GM21381 (cell line): ENCODE results near the gene CLK2.

Source experiments
- ATAC-seq: cut with Tn5 transposase; IDR thresholded peaks from one replicate; pipeline ENCODE4 v1.9.1; 2021; ENCODE audit warnings: mild to moderate bottlenecking, moderate library complexity; ENCODE audit not compliant: unreplicated experiment

Gene CLK2

DNA sequence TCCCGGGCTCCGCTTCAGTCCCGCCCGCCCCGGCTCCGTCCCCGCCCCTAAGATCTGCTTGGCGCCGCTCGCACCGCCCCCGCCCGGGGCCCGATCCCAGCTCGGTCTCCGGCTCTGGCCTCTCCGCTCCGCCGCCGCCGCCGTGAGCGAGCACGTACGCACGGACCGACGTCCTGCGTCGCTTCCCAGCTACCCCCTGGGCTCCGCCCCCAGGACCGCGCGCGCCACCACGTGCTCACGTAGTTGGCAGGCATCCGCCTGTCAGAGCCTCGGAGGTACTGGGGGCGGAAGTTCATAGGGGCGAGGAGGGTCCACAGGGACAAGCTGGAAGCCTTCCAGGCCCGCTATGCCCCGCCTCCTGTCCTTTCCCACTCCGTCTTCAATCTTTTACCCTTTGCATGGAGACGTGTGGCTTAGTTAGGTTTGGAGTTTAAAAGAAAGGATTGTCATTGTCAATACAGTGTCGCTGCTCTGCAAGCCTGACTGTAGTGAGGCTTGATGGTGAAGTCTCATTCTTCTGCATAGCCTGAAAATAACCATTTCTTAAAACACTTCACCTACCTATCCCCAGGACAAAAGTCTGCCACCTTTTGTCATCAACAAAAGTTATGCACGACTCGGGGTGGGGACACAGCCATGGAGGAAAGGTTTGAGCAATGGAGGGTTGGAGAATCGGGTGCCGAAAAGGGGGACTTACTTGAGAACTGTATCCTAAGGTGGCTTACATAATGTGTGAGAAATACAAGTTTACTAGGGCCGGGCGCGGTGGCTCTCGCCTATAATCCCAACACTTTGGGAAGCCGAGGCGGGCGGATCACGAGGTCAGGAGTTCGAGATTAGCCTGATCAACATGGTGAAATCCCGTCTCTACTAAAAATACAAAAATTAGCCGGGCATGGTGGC is at the start of gene CLK2:
Gene CLK2, minus strand, starts transcription at position 162 of the 903 bp plus-strand sequence. CDS start 2,527 bp downstream, outside the sequence.
- ATAC-seq = peak; percentile 70

DNA sequence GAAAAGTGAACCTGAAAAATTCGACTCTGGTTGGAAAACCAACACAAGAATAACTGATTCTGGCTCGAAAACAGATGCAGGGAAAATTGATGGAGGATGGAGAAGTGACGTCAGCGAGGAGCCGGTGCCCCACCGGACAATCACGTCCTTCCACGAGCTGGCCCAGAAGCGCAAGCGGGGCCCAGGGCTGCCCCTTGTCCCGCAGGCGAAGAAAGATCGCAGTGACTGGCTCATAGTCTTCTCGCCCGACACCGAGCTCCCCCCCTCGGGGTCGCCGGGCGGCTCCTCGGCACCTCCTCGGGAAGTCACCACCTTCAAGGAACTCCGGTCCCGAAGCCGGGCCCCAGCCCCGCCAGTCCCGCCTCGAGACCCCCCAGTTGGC is 49.3 kb upstream of the CLK2 start:
- ATAC-seq = no peak

DNA sequence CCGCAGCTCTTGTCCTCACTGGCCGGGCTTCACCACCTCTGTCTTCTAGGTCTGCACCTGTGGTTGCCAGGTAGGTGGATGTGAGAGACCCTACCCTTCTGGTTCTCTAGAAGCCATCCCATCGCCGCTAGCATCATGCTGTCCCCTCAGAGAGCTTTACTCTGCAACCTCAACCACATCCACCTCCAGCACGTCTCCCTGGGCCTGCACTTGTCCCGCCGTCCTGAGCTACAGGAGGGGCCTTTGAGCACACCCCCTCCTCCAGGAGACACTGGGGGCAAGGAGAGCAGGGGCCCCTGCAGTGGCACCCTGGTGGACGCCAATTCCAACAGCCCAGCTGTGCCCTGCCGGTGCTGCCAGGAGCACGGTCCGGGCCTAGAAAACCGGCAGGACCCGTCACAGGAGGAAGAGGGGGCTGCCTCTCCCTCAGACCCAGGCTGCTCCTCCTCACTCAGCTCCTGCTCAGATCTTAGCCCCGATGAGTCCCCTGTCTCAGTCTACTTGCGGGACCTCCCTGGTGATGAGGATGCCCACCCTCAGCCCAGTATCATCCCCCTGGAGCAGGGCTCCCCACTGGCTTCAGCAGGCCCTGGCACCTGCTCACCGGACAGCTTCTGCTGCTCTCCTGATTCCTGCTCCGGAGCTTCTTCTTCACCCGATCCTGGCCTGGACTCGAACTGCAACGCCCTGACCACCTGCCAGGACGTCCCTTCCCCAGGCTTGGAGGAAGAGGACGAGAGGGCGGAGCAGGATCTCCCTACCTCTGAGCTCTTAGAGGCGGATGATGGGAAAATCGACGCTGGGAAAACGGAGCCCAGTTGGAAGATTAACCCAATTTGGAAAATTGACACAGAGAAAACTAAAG is 48.6 kb upstream of the CLK2 start:
- ATAC-seq = no peak

DNA sequence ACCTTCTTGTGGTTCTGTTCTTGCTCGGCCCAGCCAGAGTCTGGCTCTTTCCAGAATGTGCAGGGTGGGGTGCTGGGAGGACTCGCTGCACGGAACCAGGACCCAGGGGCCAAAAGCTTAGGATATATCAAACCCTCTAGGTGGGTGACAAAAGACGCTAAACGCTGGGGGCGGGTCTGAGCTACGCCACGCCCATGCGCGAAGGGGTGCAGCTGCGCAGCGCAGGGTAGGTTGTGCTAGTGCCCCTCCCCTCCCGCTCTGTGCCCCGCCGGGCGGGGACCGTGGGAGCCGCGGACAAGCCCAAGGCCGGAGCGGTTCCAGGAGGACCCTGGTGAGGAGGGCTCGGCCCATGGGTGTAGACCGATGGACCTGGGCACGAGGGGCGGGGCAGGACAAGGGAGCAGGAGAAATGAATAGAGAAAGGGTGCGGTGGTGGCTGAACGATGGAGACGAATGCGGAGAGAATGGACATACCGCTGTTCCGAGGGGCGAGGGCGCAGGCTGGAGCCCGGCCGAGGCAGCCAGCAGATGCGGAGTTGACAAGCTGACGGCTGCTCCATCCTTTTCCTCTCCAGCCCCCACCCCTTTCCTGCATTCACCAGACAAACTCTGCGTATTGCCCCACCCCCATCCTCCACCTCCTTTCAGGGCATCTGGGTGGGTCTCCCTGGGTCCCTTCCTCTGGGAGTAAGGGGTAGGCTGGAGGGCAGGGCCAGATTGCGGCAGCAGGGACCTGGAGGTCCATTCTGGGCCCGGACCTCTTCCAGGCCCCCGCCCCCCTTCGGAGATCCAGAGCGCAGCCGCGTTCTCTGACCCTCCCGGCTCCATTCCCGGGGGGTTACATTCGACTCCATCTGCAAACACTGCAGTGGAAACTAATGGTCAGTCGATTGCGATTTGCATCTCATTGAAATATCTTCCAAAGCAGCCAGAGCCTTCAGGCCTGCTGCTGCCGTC is 47.6 kb upstream of the CLK2 start, which contains the start of gene RUSC1:
Gene RUSC1, plus strand, starts transcription at position 234 of the 957 bp plus-strand sequence. CDS start 880 bp downstream, outside the sequence.
- no peak for ATAC-seq

DNA sequence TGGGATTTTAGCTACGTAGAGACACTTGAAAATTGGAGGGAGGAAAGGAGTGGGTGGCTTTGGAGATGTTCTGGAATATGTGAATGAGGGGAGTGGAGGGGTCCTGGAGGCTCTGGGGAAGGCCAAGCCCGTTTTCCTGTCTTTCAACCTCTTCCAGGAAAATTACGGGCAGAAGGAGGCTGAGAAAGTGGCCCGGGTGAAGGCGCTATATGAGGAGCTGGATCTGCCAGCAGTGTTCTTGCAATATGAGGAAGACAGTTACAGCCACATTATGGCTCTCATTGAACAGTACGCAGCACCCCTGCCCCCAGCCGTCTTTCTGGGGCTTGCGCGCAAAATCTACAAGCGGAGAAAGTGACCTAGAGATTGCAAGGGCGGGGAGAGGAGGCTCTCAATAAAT is 46.9 kb upstream of the CLK2 start:
- ATAC-seq = no peak

DNA sequence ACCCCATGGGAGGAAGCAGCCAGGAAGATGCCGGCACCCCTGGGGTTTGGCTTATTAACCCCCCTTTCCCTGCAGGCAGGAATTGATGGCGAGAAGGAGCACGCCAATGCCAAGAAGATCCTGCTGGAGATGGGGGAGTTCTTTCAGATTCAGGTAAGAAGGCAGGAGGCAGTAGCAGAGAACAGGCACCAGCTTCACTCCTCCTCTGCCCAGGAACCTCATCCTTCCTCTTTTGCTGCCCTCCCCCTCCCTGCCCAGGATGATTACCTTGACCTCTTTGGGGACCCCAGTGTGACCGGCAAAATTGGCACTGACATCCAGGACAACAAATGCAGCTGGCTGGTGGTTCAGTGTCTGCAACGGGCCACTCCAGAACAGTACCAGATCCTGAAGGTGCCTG is 46.2 kb upstream of the CLK2 start:
- no peak for ATAC-seq

DNA sequence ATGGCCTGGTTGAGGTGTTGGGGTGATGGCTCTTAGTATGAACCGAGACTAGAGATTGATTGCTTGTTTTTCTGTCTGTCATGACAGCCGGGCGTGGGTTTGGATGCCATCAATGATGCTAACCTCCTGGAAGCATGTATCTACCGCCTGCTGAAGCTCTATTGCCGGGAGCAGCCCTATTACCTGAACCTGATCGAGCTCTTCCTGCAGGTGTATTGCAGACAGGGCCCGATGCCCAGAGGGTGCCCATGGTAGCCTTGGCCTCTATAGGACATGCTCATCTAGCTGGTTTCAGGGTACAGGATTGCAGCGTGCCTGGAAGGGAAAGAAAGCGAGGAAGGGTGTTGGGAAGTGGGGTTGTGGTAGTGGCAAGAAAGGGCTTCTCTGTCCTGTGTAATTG is 44.8 kb upstream of the CLK2 start:
- no peak for ATAC-seq

DNA sequence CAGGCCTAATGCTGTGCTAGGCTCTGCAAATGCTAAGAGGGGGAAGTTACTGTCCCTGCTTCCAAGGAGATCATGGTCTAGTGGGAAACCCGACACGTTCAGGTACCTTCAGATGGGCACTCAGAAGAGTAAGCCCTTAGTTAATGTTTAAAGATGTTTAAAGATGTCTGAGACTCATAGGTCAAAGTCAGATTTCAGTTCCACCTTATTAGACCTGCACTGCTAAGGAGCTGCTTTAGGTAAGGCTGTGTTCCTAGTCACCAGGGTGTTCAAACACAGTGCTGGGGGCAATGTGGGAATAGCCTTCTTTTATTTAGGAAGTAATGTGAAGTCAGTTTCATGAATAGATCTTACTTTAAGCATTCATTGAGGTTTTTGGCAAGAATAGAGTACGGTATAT is 43.6 kb upstream of the CLK2 start:
- no peak for ATAC-seq

DNA sequence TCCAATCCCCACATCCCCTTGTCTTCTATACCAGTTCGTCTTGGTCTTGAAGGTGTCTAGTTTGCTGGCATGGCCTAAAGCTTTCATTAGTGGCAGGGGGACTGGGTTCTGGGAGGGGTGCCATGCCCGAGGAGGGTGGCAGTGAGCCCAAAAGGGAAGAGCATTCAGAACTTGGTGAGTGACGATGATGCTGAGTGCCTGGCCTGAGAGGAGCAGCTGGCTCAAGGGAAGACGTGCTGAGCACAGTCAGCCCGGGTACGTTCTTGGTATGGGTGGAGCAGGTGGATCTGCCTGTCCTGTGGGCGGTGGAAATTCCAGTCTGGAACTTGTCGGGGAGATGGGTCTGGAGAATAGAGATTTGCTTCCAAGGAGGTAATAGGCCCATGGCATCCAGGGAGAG is 40.0 kb upstream of the CLK2 start:
- ATAC-seq = no peak

DNA sequence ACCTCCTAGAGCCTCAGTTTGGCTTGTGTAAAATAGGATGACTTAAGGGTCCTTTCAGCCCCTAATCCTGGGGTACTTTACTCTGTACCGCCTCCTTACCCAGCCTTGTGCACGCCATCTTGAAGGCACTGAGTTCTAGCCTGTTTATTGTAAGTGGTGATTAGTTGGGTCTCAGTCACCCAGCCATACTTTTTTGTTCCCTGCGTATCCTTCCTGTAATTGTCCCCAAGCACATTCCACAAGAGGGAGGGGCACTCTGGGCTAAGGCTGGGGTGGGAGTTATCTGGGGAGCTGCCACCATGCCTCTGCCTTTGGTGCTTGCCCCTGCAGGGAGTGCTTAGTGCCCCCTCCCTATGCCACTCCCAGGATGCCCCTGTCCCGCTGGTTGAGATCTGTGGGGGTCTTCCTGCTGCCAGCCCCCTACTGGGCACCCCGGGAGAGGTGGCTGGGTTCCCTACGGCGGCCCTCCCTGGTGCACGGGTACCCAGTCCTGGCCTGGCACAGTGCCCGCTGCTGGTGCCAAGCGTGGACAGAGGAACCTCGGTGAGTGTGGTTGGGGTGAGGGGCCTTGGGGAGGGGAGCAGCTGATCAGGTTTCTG is 36.2 kb upstream of the CLK2 start:
- no peak for ATAC-seq

DNA sequence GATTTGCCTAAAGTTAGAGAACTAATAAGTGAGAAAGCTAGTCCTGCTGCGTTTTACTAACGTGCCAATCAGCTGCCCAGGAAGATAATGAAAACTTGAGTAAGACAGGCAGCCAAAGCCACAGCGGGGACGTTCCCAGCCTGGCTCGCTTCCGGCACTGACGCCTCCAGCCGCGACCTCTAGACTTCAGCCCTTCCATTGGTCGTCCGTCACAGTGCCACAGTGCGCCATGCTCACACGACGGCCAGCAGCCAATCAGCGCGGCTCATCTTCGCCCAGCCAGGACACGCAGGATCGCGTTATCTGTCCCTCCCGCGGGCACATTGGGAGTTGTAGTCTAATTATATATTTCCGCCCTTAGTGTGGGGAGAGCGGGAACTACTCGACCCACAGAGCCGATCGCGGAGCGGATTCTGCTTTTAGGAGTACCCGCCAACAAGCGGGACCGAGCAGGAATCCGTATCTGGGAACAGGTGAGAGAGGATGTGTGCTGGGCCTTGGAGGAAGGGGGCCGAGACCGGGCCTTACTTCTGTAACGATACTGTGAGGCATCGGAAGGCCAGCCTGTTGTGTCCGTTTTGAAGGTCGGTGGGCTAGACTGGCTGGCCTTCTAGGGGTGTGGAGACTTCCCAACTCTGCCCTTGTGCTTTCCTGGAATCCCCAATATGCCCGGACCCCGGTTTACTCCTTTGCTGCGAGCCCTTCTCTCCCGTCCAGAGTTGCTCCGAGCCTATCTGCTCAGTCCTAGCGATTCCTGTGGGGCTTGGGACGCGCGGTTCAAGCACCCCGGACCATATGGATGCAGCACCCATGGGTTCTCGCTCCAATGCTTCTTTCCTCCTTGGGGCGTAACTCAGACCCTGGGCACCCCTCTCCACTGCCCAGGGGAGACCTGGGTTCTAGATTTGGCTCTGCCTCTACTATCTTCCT is 35.5 kb upstream of the CLK2 start, which contains the start of gene FDPS:
Gene FDPS, plus strand, starts transcription at position 374 of the 930 bp plus-strand sequence. CDS start 924 bp downstream, outside the sequence.
- peak; percentile 89 for ATAC-seq

DNA sequence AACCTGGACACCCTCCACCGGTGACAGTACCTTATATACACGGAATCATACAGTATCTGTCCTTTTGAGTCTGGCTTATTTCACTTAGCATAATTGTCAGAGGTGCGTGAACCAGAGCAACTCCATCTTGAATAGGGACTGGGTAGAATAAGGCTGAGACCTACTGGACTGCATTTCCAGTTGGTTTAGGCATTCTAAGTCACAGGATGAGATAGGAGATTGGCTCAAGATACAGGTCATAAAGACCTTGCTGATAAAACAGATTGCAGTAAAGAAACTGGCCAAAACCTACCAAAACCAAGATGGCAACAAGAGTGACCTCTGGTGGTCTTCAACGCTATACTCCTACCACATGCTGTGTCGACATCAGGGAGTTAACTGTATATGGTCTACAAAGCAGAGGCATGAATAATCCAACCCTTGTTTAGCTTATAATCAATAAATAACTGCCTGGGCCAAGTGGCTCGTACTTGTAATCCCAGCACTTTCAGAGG is 34.0 kb upstream of the CLK2 start:
- ATAC-seq = no peak

DNA sequence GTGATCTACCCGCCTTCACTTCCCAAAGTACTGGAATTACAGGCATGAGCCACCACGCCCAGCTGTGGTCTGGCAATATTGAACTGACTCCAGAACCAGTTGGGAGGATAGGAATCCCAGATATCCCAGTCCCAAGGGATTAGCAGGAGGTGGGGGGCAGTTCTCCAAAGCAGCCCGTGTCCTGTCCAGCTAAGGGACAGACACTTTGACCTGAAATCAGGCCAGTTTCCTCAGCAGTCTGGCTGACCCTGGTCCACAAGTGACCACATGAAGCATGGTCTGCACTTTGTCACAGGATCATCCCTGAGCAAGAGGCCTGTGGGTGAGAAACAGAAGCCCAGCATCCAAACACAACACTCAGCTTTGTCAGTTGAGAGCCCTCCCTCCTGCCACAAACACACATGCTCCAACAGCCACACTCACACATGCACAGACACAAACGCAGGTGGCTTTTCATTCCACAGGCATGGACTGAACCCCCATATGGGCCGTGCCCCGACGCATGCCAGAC is 32.6 kb upstream of the CLK2 start:
- ATAC-seq = no peak

DNA sequence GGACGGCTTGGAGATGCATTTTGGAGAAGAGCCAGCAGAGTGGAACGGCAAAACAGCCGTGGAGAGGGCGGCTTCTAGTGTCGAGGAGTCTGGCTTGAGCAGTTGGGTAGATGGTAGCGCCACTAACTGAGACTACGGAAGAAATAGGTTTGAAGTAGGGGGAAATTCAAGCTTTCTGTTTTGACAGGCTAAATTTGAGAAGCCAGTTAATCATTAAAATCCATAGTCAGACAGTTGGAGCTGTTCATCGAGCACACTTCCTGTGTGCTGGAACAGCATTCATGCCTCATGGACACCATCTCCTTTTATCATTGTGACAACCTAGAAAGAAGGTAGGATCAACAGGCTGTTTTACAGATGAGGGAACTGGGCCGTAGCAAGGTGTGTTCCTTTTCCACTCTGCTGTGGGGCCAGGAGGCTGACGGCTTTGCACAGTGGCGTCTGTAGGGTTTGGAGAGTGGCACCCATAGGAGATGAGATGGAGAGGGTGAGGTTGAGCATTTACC is 31.3 kb upstream of the CLK2 start:
- no peak for ATAC-seq

DNA sequence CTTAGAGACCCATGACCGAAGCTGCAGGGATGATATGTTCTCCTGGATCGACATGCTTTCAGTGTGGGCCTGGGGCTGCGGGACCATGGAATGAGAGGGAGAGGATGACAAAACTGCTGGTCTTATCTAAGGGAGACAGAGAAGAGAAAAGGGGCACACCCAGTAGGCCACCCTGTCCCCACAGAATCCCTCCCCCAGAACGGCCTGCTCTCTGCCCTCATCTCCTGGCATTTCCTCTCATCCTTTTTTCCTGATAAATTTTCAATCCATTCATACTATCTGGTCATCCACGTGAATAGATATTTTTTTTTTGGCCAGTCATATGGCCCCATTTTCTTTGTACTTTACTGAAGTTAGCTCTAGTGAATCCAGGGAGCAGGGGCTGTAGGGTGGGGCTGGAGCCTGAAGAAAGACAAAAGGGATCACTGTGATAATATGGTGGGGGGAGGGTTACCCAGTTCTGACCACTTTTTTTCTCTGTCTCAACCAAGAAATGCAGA is 28.1 kb upstream of the CLK2 start, which contains the start of gene PKLR:
Gene PKLR, minus strand, starts transcription at position 97 of the 500 bp plus-strand sequence. Its CDS starts 43 bp downstream, at position 54.
- ATAC-seq = no peak

DNA sequence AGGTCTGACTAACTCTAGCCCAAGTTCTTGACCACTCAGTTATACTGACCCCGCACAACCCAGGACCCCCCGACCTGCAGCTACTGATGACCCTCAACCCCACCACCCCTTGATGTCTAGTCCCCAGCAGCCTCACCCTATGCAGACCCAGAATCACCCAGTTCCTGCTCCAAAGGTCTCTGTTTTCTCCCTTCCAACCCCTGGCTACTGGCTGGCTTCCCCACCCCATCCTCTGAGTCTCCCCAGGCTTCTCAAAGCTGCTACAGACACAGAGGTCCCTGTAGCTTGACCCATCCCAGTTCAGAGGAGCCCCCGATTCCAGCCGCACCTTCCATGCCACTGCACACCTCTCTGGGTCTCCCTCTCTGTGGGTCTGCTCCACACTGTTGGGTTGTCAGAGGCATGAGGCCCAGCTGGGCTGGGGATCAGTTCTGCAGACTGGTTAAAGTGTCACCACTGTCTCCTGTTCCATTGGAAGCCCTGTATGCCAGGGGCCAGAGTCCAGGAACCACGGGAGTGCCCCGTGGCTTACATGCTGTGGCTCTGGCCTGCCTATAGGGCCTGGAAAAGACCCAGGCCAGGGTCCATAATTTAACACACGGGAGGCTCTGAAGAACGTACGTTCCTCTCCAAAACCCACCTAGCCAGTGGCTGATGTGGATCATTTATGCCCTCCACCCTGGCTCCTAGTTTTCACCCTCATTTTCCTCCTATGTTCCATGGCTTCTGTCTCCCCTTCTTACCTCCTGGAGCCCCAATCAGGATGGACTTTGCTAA is 27.4 kb upstream of the CLK2 start:
- ATAC-seq = no peak

DNA sequence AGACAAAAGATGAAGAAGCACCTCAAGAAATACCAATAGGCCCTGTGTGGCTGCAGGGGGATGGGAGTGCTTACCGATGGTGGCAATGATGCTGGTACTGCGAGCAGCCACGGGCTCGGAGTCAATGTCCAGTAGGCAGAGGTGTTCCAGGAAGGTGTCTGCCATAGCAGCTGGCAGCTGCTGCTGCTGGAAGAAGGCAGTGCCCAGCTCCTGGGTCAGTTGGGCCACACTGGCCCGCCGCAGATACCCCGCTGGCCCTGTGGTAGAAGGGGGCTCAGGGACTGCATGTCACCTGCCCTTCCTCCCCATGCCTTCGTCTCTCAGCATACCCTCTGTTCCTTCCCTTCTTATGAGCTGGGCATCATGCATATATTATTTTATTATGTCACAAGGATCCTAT is 26.7 kb upstream of the CLK2 start:
- no peak for ATAC-seq
